HG02678 (cell line): ENCODE measurements around the gene TAS2R20.

Experiments used
- ATAC-seq: cut with Tn5 transposase; IDR thresholded peaks from one replicate; pipeline ENCODE4 v1.9.1; 2021; ENCODE audit warnings: mild to moderate bottlenecking, moderate library complexity; ENCODE audit not compliant: unreplicated experiment

The TAS2R20 gene

GRCh38 chr12:10960211-10960610 is 37.9 kb downstream of the TAS2R20 start:
- ATAC-seq = no peak

GRCh38 chr12:10959804-10960203 is 38.3 kb downstream of the TAS2R20 start:
- ATAC-seq = no peak

- ATAC-seq = no peak
These were observed 40.4 kb downstream of the TAS2R20 start for GRCh38 chr12:10957741-10958140.

GRCh38 chr12:10956085-10956484 is 42.0 kb downstream of the TAS2R20 start:
- ATAC-seq = no peak

GRCh38 chr12:10952645-10953044 is 45.5 kb downstream of the TAS2R20 start:
- no peak for ATAC-seq
